Sigmoid colon (tissue), 4 donors: ENCODE measurements around the gene ADAMTS7.
"Not testable (repeated sequence)": the region's sequence is repeated elsewhere in the genome, so short reads cannot be mapped to it uniquely, and the experiment has no call there.

Experiments
- EP300 ChIP-seq, 4 donors: sonication (generic); formaldehyde crosslinking; IDR thresholded peaks; one replicate each; pipeline ENCODE4 v1.6.1; 2017; ENCODE audit warnings: antibody characterized with exemption in 4 of 4
- POLR2AphosphoS5 ChIP-seq, 4 donors: sonication (generic); formaldehyde crosslinking; IDR thresholded peaks; one replicate each; pipeline ENCODE4 v1.6.1; 2017; ENCODE audit warnings: antibody characterized with exemption in 4 of 4
- TF ChIP-seq, protein P1 (sequence below), 4 experiments: fragments of 450-650 bp in 3 of 4; fragments of 200-600 bp in 1 of 4; IDR thresholded peaks; one replicate each; pipeline ENCODE4 v1.5.1; 2016 to 2019; ENCODE audit warnings: antibody characterized with exemption in 4 of 4, mild to moderate bottlenecking in 3 of 4, moderate library complexity in 2 of 4

GRCh38 chr15:78737931-78738558 is 73.2 kb downstream of the ADAMTS7 start:
- TF ChIP-seq, protein P1, sequence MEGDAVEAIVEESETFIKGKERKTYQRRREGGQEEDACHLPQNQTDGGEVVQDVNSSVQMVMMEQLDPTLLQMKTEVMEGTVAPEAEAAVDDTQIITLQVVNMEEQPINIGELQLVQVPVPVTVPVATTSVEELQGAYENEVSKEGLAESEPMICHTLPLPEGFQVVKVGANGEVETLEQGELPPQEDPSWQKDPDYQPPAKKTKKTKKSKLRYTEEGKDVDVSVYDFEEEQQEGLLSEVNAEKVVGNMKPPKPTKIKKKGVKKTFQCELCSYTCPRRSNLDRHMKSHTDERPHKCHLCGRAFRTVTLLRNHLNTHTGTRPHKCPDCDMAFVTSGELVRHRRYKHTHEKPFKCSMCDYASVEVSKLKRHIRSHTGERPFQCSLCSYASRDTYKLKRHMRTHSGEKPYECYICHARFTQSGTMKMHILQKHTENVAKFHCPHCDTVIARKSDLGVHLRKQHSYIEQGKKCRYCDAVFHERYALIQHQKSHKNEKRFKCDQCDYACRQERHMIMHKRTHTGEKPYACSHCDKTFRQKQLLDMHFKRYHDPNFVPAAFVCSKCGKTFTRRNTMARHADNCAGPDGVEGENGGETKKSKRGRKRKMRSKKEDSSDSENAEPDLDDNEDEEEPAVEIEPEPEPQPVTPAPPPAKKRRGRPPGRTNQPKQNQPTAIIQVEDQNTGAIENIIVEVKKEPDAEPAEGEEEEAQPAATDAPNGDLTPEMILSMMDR (IDR thresholded peaks at IDR 0.05) = peak in 1 of 4 experiments; percentile 33
- not testable (repeated sequence) for TF ChIP-seq POLR2AphosphoS5, EP300 (IDR thresholded peaks at IDR 0.05)
